HS-27A (cell line): ENCODE results near the gene RAB24.
"Not testable (repeated sequence)": the region's sequence is repeated elsewhere in the genome, so short reads cannot be mapped to it uniquely, and the experiment has no call there.

Experiments
- DNase-seq: peaks from one replicate; pipeline ENCODE4 v3.0.0-alpha.2; 2012; ENCODE audit warnings: low read depth, missing footprints

The RAB24 gene

GRCh38 chr5:177293819-177294581 lies 9.5 kb downstream of the RAB24 start:
- DNase-seq: no peak

- no peak for DNase-seq
Observed at GRCh38 chr5:177291735-177292134, 11.8 kb downstream of the RAB24 start.

DNA sequence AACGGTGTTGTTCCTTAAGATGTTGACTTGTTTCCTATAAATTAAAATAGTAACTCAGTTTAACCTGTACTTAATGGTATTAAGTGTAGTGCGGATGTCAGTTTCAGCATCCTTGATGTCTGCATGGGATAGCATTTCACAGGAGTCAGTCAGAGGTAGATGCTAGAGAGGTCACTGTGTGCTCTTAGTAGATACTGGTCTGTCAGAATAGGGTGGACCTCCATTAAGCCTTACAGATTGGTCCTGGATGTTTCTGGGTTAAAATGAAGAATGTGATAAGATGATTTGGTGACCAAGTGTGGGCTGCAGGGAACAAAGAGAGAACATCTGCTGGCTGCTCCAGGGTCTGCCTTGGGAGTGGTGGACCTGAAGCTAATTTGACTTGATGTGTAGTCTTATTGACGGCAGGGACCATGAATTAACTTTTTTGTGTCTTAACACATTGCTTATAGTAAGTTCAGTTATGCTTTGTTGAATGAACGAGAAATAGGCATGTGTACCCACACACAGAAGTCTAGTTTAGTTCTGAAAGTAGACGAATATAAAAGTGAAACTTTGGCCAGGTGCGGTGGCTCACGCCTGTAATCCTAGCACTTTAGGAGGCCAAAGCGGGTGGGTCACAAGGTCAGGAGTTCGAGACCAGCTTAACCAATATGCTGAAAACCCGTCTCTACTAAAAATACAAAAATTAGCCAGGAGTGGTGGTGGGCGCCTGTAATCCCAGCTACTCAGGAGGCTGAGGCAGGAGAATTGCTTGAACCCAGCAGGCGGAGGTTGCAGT lies 12.5 kb downstream of the RAB24 start:
- DNase-seq: no peak

DNA sequence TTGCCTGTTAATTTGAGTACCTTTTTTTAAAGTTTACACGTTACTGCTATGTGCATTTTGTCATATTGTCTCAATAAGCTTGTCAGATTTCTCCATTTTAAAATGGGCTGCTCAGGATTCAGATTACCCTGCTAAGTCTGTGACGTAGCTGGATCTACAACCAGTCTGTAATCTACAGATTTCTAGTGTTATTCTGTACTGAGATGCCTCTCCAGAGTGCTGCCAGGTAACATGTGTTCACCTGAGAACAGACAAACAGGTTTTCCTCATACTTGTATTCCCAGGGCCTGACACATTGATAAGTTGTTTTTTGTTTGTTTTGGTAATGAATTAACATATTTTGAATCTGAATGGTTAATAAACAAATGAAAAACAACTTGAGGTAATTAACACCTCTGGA lies 15.3 kb downstream of the RAB24 start:
- no peak for DNase-seq

GRCh38 chr5:177276886-177277285 lies 26.6 kb downstream of the RAB24 start:
- DNase-seq: no peak

GRCh38 chr5:177275883-177276282 lies 27.6 kb downstream of the RAB24 start:
- no peak for DNase-seq

- no peak for DNase-seq
Observed at GRCh38 chr5:177271113-177271512, 32.4 kb downstream of the RAB24 start.

GRCh38 chr5:177270653-177271052 lies 32.9 kb downstream of the RAB24 start:
- DNase-seq: no peak

DNA sequence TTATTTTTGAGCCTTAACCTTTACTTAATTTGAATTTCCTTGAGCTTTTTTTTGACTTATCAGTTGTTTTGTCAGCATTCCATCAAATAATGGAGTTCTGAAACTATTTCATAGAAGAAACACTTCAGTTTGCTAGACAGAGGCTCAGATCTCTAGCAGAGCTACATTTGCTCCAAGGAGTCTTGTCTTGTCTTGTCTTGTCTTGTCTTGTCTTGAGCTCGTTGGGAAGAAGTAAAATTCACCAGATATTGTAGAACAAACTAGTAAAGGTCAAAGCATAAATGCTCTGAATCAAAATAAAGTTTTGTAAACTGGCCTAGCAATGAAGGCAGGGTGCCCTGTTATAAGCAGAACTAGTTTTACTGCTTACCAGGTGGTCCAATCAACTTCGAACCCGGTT lies 33.5 kb downstream of the RAB24 start:
- DNase-seq: no peak

DNA sequence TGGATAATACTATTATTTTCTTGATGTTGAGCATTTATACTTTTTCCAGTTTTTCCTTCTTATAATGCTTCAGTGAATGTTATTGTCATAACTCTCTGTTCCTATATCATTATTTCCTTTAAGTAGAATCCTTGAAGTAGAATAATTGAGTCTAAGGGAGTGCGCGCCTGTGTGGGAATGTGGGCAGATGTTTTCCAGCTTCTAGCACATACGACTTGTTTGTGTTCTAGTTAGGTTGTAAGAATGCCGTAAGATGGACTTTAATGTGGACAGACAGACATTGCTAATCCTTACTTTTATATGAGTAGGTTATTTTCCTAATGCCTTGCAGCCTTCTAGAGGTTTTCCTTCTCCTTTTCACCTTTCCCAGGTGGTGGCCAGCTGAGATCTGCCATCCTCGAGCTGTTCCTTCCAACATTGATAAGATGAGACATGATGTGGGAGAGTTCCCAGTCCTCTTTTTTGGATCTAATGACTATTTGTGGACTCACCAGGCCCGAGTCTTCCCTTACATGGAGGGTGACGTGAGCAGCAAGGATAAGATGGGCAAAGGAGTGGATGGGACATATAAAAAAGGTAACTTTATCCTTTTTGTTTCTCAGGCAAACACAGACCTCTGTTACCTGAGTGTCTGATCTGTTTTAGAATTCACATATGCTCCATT lies 34.2 kb downstream of the RAB24 start:
- DNase-seq: no peak

GRCh38 chr5:177265395-177265794 lies 38.1 kb downstream of the RAB24 start:
- no peak for DNase-seq

GRCh38 chr5:177264178-177264577 lies 39.3 kb downstream of the RAB24 start:
- no peak for DNase-seq

DNA sequence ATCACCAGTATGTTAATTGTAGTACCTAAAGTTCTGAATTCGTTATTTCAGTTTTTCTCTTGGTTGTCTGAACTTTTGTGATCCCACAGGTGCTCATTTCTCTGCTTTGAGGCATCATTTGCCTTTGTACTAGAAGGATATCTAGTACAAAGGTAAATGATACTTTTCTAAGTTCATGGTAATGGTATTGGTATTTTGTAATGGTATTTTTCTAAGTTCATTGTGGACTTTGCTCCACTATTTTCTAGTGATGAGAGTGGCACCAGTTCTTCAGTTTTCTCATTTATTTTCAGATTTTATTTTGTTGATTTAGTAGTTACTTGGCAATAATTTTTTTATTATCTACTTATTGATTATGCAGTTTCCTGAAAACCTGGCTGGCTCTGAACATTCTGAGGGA lies 42.0 kb downstream of the RAB24 start:
- no peak for DNase-seq

GRCh38 chr5:177260961-177261360 lies 42.6 kb downstream of the RAB24 start:
- DNase-seq: no peak

GRCh38 chr5:177258711-177259110 lies 44.8 kb downstream of the RAB24 start:
- not testable (repeated sequence) for DNase-seq

GRCh38 chr5:177256296-177256695 lies 47.2 kb downstream of the RAB24 start:
- peak; percentile 2 for DNase-seq

- no peak for DNase-seq
Observed at GRCh38 chr5:177253252-177253651, 50.3 kb downstream of the RAB24 start.
